Measurements from ENCODE around the gene RIPOR2. TPM values are rescaled to one million over a fixed set of nuclear protein-coding genes. Genes with fewer than 3 reads are reported as not detected.

Gene RIPOR2
- total RNA-seq, 1 donor from 2014 or later, result 19.4 TPM

- H3K27ac ChIP-seq, result no peak overlapping the region
- intact Hi-C loops (cut with DNase I), result no loop called here
- H3K4me3 ChIP-seq, result no peak overlapping the region
- peaks cover 21% of the 10 kb centered on the region for H3K4me1 ChIP-seq
- H3K36me3 ChIP-seq, result peaks cover 0 to 15% of the 10 kb centered on the region in 2 donors
- TF ChIP-seq POLR2A (IDR thresholded peaks at IDR 0.05), result no peak
- no peak for TF ChIP-seq CTCF (IDR thresholded peaks at IDR 0.05)
- TF ChIP-seq POLR2AphosphoS5 (IDR thresholded peaks at IDR 0.05; ENCODE audit: insufficient read depth in 1 of 2, low read depth in 1 of 2), result no peak
- no peak for DNase-seq (ENCODE audit: extremely low spot score in 2 of 2)
- no peaks in the 10 kb centered on the region for H3K9me3 ChIP-seq
- H3K27me3 ChIP-seq, result no peaks in the 10 kb centered on the region
These were observed 106.1 kb downstream of the RIPOR2 start for GRCh38 chr6:24829657-24830056.

- intact Hi-C loops (cut with DNase I), result no loop called here
- Histone ChIP-seq H3K27me3 (no peaks in the 10 kb centered on the region), H3K4me1 (peaks cover 20% of the 10 kb centered on the region), H3K27ac (no peak overlapping the region), H3K36me3 (peaks cover 0 to 25% of the 10 kb centered on the region in 2 donors), H3K9me3 (no peaks in the 10 kb centered on the region), H3K4me3 (no peak overlapping the region)
- TF ChIP-seq POLR2A (IDR thresholded peaks at IDR 0.05) (no peak), POLR2AphosphoS5 (IDR thresholded peaks at IDR 0.05; ENCODE audit: insufficient read depth in 1 of 2, low read depth in 1 of 2) (no peak), CTCF (IDR thresholded peaks at IDR 0.05) (no peak)
- no peak for DNase-seq (ENCODE audit: extremely low spot score in 2 of 2)
These were observed 107.8 kb downstream of the RIPOR2 start for GRCh38 chr6:24827970-24828369.

- H3K9me3 ChIP-seq, result no peaks in the 10 kb centered on the region
- H3K36me3 ChIP-seq, result peaks cover 0 to 25% of the 10 kb centered on the region in 2 donors
- H3K27ac ChIP-seq, result no peak overlapping the region
- DNase-seq (ENCODE audit: extremely low spot score in 2 of 2), result no peak
- TF ChIP-seq CTCF (IDR thresholded peaks at IDR 0.05) (no peak), POLR2AphosphoS5 (IDR thresholded peaks at IDR 0.05; ENCODE audit: insufficient read depth in 1 of 2, low read depth in 1 of 2) (no peak), POLR2A (IDR thresholded peaks at IDR 0.05) (no peak)
- H3K4me3 ChIP-seq, result no peak overlapping the region
- peaks cover 12% of the 10 kb centered on the region for H3K4me1 ChIP-seq
- intact Hi-C loops (cut with DNase I), result no loop called here
- no peaks in the 10 kb centered on the region for H3K27me3 ChIP-seq
These were observed 108.6 kb downstream of the RIPOR2 start for GRCh38 chr6:24827162-24827561.

- no peak for DNase-seq (ENCODE audit: extremely low spot score in 2 of 2)
- intact Hi-C loops (cut with DNase I), result no loop called here
- H3K36me3 ChIP-seq, result peaks cover 0 to 25% of the 10 kb centered on the region in 2 donors
- TF ChIP-seq CTCF (IDR thresholded peaks at IDR 0.05) (no peak), POLR2AphosphoS5 (IDR thresholded peaks at IDR 0.05; ENCODE audit: insufficient read depth in 1 of 2, low read depth in 1 of 2) (no peak), POLR2A (IDR thresholded peaks at IDR 0.05) (no peak)
- no peak overlapping the region for H3K4me3 ChIP-seq
- no peaks in the 10 kb centered on the region for H3K9me3 ChIP-seq
- H3K27me3 ChIP-seq, result no peaks in the 10 kb centered on the region
- H3K27ac ChIP-seq, result no peak overlapping the region
- H3K4me1 ChIP-seq, result no peaks in the 10 kb centered on the region
These were observed 110.6 kb downstream of the RIPOR2 start for GRCh38 chr6:24825130-24825630.

GRCh38 chr6:24824142-24824938, 111.4 kb downstream of the RIPOR2 start:
- intact Hi-C loops (cut with DNase I), result no loop called here
- H3K36me3 ChIP-seq, result peaks cover 0 to 22% of the 10 kb centered on the region in 2 donors
- H3K27me3 ChIP-seq, result no peaks in the 10 kb centered on the region
- H3K4me1 ChIP-seq, result no peaks in the 10 kb centered on the region
- no peak for DNase-seq (ENCODE audit: extremely low spot score in 2 of 2)
- no peak overlapping the region for H3K4me3 ChIP-seq
- TF ChIP-seq CTCF (IDR thresholded peaks at IDR 0.05) (no peak), POLR2AphosphoS5 (IDR thresholded peaks at IDR 0.05; ENCODE audit: insufficient read depth in 1 of 2, low read depth in 1 of 2) (no peak), POLR2A (IDR thresholded peaks at IDR 0.05) (no peak)
- no peak overlapping the region for H3K27ac ChIP-seq
- H3K9me3 ChIP-seq, result no peaks in the 10 kb centered on the region
